HepG2 (cell line): ENCODE data around the gene CTRL. TPM values are rescaled to one million over a fixed set of nuclear protein-coding genes. Genes with fewer than 3 reads are reported as not detected.

Experiments
- ATAC-seq: fragments of 200-7000 bp; cut with Tn5 transposase; 3 replicates; pipeline ENCODE4 v1.9.1; 2020; ENCODE audit warnings: mild to moderate bottlenecking, moderate library complexity
- BruUV-seq: library from RNA; stranded (reverse); fragments of 400-500 nt; replicated peaks from 2 replicates; lab custom pipeline; 2021; lab: Mats Ljungman, UMichigan
- CTCF ChIA-PET: fragments of 300-600 bp; formaldehyde crosslinking; extraction: SDS; loops from one replicate; lab custom pipeline; 2021; ENCODE audit warnings: low total read pairs, inconsistent platforms, low intra/inter-chr PET ratio; lab: Yijun Ruan, JAX
- POLR2A ChIA-PET: fragments of 350-600 bp; sonication (Branson Sonifier 250); formaldehyde crosslinking; loops from one replicate; lab custom pipeline; 2020; ENCODE audit warnings: antibody characterized with exemption, inconsistent platforms; lab: Yijun Ruan, JAX
- DNase-seq: peaks from one replicate; pipeline ENCODE4 v3.0.0-alpha.2; 2015; ENCODE audit warnings: low spot score
- FAIRE-seq: peaks from 3 replicates; lab custom pipeline; 2011; peaks lifted over from hg19 to GRCh38; lab: Jason Lieb, UNC
- H2AFZ ChIP-seq: one replicate; pipeline ENCODE4 v1.6.1; 2011; ENCODE audit warnings: low read length, inconsistent platforms
- H3K27ac ChIP-seq: fragments of 300-600 bp; 3 replicates; pipeline ENCODE4 v1.8.0; 2011; ENCODE audit warnings: mixed run types, mild to moderate bottlenecking, mixed read lengths, low read length, inconsistent platforms; ENCODE audit not compliant: insufficient read depth; ENCODE audit errors: extremely low read length
- H3K27me3 ChIP-seq, 2 experiments: fragments of 200-600 bp in 1 of 2; 2 replicates in 1 of 2; 3 replicates in 1 of 2; pipeline versions ENCODE4 v1.6.0 to v1.8.0; 2011; ENCODE audit warnings: low read length in 2 of 2, mild to moderate bottlenecking in 2 of 2, moderate library complexity in 2 of 2, inconsistent platforms in 1 of 2; ENCODE audit not compliant: insufficient read depth in 2 of 2, control insufficient read depth in 1 of 2
- H3K36me3 ChIP-seq, 2 experiments: fragments of 200-600 bp in 1 of 2; replicated peaks in 1 of 2; 2 replicates in 1 of 2; 3 replicates in 1 of 2; pipeline versions ENCODE4 v1.5.1 to v1.8.0; 2011; ENCODE audit warnings: low read length in 2 of 2, inconsistent platforms in 1 of 2; ENCODE audit not compliant: insufficient read depth in 2 of 2, control insufficient read depth in 1 of 2
- H3K4me1 ChIP-seq: 2 replicates; pipeline ENCODE4 v1.5.1; 2012; ENCODE audit warnings: low read length, inconsistent platforms; ENCODE audit not compliant: insufficient read depth
- H3K4me2 ChIP-seq: 2 replicates; pipeline ENCODE4 v1.6.0; 2011; ENCODE audit warnings: low read depth, low read length, inconsistent platforms
- H3K4me3 ChIP-seq, 3 experiments: fragments of 200-600 bp in 1 of 3; sonication (generic), shearing (Covaris generic) in 1 of 3; replicated peaks in 1 of 3; 2 replicates each; pipeline ENCODE4 v1.5.1; 2011 to 2016; ENCODE audit warnings: low read length in 3 of 3, inconsistent platforms in 2 of 3, low read depth in 2 of 3, mild to moderate bottlenecking in 2 of 3, control low read depth in 1 of 3, mixed read lengths in 1 of 3; ENCODE audit not compliant: insufficient read depth in 1 of 3
- H3K79me2 ChIP-seq: one replicate; pipeline ENCODE4 v1.6.1; 2011; ENCODE audit warnings: low read length, inconsistent platforms; ENCODE audit not compliant: insufficient read depth
- H3K9ac ChIP-seq: 2 replicates; pipeline ENCODE4 v1.6.0; 2011; ENCODE audit warnings: mild to moderate bottlenecking, low read depth, low read length, inconsistent platforms; ENCODE audit not compliant: insufficient read depth
- H3K9me3 ChIP-seq: 2 replicates; pipeline ENCODE4 v1.5.1; 2012; ENCODE audit warnings: mild to moderate bottlenecking, low read length
- H4K20me1 ChIP-seq: 2 replicates; pipeline ENCODE4 v1.6.0; 2011; ENCODE audit warnings: inconsistent platforms, mild to moderate bottlenecking, low read length, moderate library complexity; ENCODE audit not compliant: insufficient read depth
- CEBPB ChIP-seq: IDR thresholded peaks from 2 replicates; pipeline ENCODE4 v1.6.1; 2011; ENCODE audit warnings: low read depth, low read length, improper control_type of control experiment, borderline replicate concordance
- CENPT ChIP-seq: sonication (generic); formaldehyde crosslinking; IDR thresholded peaks from 2 replicates; pipeline ENCODE4 v1.8.0; 2022; ENCODE audit warnings: low read depth, mild to moderate bottlenecking, moderate library complexity, missing genetic modification reagents
- JUND ChIP-seq: sonication (generic); formaldehyde crosslinking; IDR thresholded peaks from 2 replicates; pipeline ENCODE4 v1.8.0; 2022; ENCODE audit warnings: mild to moderate bottlenecking, missing genetic modification reagents
- KAT2B ChIP-seq: fragments of 150-350 bp; IDR thresholded peaks from 2 replicates; pipeline ENCODE4 v1.6.1; 2014; ENCODE audit warnings: low read depth, low read length, borderline replicate concordance
- KMT2A ChIP-seq: sonication (generic); formaldehyde crosslinking; IDR thresholded peaks from 2 replicates; pipeline ENCODE4 v1.4.0; 2020; ENCODE audit warnings: missing genetic modification reagents
- MIXL1 ChIP-seq: IDR thresholded peaks from 2 replicates; pipeline ENCODE4 v1.6.1; 2016
- TFAP4 ChIP-seq: sonication (generic); IDR thresholded peaks from 2 replicates; pipeline ENCODE4 v1.6.1; 2016; ENCODE audit warnings: low read depth, borderline replicate concordance
- TMF1 ChIP-seq: sonication (generic); formaldehyde crosslinking; IDR thresholded peaks from 2 replicates; pipeline ENCODE4 v1.8.1; 2022; ENCODE audit warnings: low read depth, missing genetic modification reagents
- ZFP36L1 ChIP-seq: sonication (generic); formaldehyde crosslinking; IDR thresholded peaks from 2 replicates; pipeline ENCODE4 v1.8.0; 2022; ENCODE audit warnings: mild to moderate bottlenecking, missing genetic modification reagents, moderate library complexity
- ZNF160 ChIP-seq: sonication (generic); formaldehyde crosslinking; IDR thresholded peaks from 2 replicates; pipeline ENCODE4 v1.8.0; 2022; ENCODE audit warnings: mild to moderate bottlenecking, inconsistent platforms, missing genetic modification reagents
- ZNF263 ChIP-seq: sonication (generic); formaldehyde crosslinking; IDR thresholded peaks from 2 replicates; pipeline ENCODE4 v1.4.0; 2020; ENCODE audit warnings: missing genetic modification reagents
- ZNF30 ChIP-seq: sonication (generic); formaldehyde crosslinking; IDR thresholded peaks from 2 replicates; pipeline ENCODE4 v1.5.0; 2020; ENCODE audit warnings: mild to moderate bottlenecking, missing genetic modification reagents
- ZNF780A ChIP-seq: sonication (generic); formaldehyde crosslinking; IDR thresholded peaks from 2 replicates; pipeline ENCODE4 v1.8.0; 2022; ENCODE audit warnings: mild to moderate bottlenecking, missing genetic modification reagents, moderate library complexity
- ZSCAN30 ChIP-seq: sonication (generic); formaldehyde crosslinking; IDR thresholded peaks from 2 replicates; pipeline ENCODE4 v1.5.0; 2020; ENCODE audit warnings: mild to moderate bottlenecking, missing genetic modification reagents
- WGBS: methylation state at CpG from one replicate; pipeline ENCODE4 v1.1.6; 2017; ENCODE audit warnings: low lambda C conversion rate; 5-methylcytosine and 5-hydroxymethylcytosine counted together
- in situ Hi-C: cut with HindIII; loops from 2 replicates; pipeline ENCODE4 v1.10.0; 2017; ENCODE audit warnings: low pct_unique_long_range_greater_than_20kb; ENCODE audit not compliant: extremely low pct_ligation_motif_present
- intact Hi-C: fragments of 100-400 bp; cut with micrococcal nuclease; formaldehyde crosslinking; loops from one replicate; pipeline ENCODE4 v1.10.0; 2022; ENCODE audit not compliant: unreplicated experiment
- polyA plus RNA-seq, 8 experiments: library from polyadenylated mRNA; depleted of rRNA in 3 of 8; stranded (reverse) in 7 of 8; unstranded in 1 of 8; fragments of >200 nt; fragmentation: Illumina TruSeq in 4 of 8; extraction: Trizol in 4 of 8; gene quantifications; 2 replicates each; pipeline versions ENCODE4 v1.2.1 to v1.2.3, GENCODE V29; 2011 to 2016; ENCODE audit warnings: low read depth in 4 of 8, missing spikeins in 1 of 8, mixed read lengths in 1 of 8; ENCODE audit not compliant: insufficient read depth in 1 of 8
- total RNA-seq, 5 experiments: library from RNA; depleted of rRNA; stranded (reverse); fragments of >200 nt; fragmentation: Illumina TruSeq; extraction: Trizol; gene quantifications; 2 replicates each; pipeline ENCODE4 v1.2.3, GENCODE V29; 2016; ENCODE audit warnings: low read depth in 1 of 5
- TF ChIP-seq, protein P1 (sequence below): sonication (generic); formaldehyde crosslinking; conservative IDR thresholded peaks from 2 replicates; pipeline ENCODE4 v1.8.0; 2022; ENCODE audit warnings: mild to moderate bottlenecking, moderate library complexity, missing genetic modification reagents

Gene CTRL
- total and polyA plus RNA-seq, 2 of the 13 experiments (the other 11 are each of a cell fraction or from before 2014, with no cell fraction given): 1.9 to 2.7 TPM

DNA sequence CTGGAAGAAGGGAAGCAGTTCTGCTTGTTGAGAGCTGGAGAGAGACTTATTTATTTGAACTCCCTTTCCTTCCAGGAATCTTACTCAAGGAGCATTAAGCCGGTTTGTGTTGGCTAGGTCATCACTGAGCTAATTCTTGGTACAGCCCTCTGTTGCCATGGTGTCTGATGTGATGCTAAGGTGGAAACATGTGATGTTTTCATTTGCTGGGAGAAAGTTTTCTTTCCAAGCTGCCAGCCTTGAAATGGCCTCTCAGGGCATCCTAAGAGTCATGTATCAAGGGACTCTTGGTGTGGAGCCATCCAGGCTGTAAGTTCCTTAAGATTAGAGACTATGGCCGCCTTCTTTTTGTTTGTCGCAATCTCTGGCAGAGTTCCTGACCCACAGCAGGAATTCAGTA is 34.4 kb downstream of the CTRL start:
- DNase-seq: no peak
- H3K4me3 ChIP-seq: no peak overlapping the region
- H3K4me1 ChIP-seq: peaks cover 66% of the 10 kb centered on the region
- in situ Hi-C loops: no loop called here
- WGBS: 99% methylated on average over 3 of the region's 3 CpGs
- POLR2A ChIA-PET: interaction anchor here (1.6 to 2.2 kb wide), 2 partner anchors 39 to 46 kb away, joined by 7 to 9 read pairs; partner anchors contain the start of genes LCAT and PSMB10
- H3K27ac ChIP-seq: no peak overlapping the region
- no peak for FAIRE-seq
- no peak for ATAC-seq
- peaks cover 16% of the 10 kb centered on the region for H4K20me1 ChIP-seq
- CTCF ChIA-PET: no interaction called here
- TF ChIP-seq CENPT (no peak), ZSCAN30 (CRISPR knock-in tag) (no peak), ZFP36L1 (no peak), KAT2B (no peak)
- H3K36me3 ChIP-seq: peaks cover 1 to 3% of the 10 kb centered on the region in 2 experiments; a peak in 2 of 5 replicates
- no peak overlapping the region for H3K4me2 ChIP-seq
- H3K9me3 ChIP-seq: no peaks in the 10 kb centered on the region
- no peak overlapping the region for H2AFZ ChIP-seq
- no peaks in the 10 kb centered on the region; a peak in 1 of 5 replicates for H3K27me3 ChIP-seq
- BruUV-seq: no TSS peak
- H3K9ac ChIP-seq: no peak overlapping the region
- intact Hi-C loops: no loop called here
- peaks cover 45% of the 10 kb centered on the region for H3K79me2 ChIP-seq

- peak; percentile 60 for DNase-seq
- Histone ChIP-seq H3K27me3 (no peaks in the 10 kb centered on the region; a peak in 1 of 5 replicates), H3K9ac (peak overlapping the region; percentile 99), H2AFZ (no peak overlapping the region), H3K9me3 (no peaks in the 10 kb centered on the region), H3K4me1 (peaks cover 51% of the 10 kb centered on the region), H3K4me3 (peak overlapping the region; percentile 93 to 99 (median 98)), H3K4me2 (peak overlapping the region; percentile 86), H3K27ac (peak overlapping the region; percentile 90), H4K20me1 (peaks cover 7% of the 10 kb centered on the region; the same call in 1 of the 2 replicates), H3K79me2 (peaks cover 40% of the 10 kb centered on the region), H3K36me3 (no peaks in the 10 kb centered on the region)
- ChIA-PET POLR2A (interaction anchor here (1.0 to 3.0 kb wide), 7 partner anchors 11 to 87 kb away, joined by 3 to 32 read pairs (median 4); partner anchors contain the start of genes CTRL, EDC4, NRN1L and RANBP10), CTCF (interaction anchor here (1.1 kb wide), 1 partner anchor 35 kb away, joined by 3 read pairs; no protein-coding TSS in a partner anchor)
- WGBS: 1% methylated on average over 14 of the region's 14 CpGs
- ATAC-seq: peak; percentile 34
- BruUV-seq: TSS peak; percentile 66
- intact Hi-C loops: loop anchor here (1.0 to 2.0 kb wide), 2 partner anchors 20 to 35 kb away; no protein-coding TSS in a partner anchor
- in situ Hi-C loops: no loop called here
- peak; percentile 63 for FAIRE-seq
- no peak for TF ChIP-seq ZNF780A
- 0 out of 2 replicates have a peak, but pooled peaks have one; percentile 9 for TF ChIP-seq MIXL1
- no peak for TF ChIP-seq TMF1
- TF ChIP-seq KMT2A: peak; percentile 11; the same call in 1 of the 2 replicates
- peak; percentile 61; the same call in 1 of the 2 replicates for TF ChIP-seq TFAP4
- 0 out of 2 replicates have a peak, but pooled peaks have one; percentile 9 for TF ChIP-seq JUND (CRISPR knock-in tag)
- TF ChIP-seq, protein P1, sequence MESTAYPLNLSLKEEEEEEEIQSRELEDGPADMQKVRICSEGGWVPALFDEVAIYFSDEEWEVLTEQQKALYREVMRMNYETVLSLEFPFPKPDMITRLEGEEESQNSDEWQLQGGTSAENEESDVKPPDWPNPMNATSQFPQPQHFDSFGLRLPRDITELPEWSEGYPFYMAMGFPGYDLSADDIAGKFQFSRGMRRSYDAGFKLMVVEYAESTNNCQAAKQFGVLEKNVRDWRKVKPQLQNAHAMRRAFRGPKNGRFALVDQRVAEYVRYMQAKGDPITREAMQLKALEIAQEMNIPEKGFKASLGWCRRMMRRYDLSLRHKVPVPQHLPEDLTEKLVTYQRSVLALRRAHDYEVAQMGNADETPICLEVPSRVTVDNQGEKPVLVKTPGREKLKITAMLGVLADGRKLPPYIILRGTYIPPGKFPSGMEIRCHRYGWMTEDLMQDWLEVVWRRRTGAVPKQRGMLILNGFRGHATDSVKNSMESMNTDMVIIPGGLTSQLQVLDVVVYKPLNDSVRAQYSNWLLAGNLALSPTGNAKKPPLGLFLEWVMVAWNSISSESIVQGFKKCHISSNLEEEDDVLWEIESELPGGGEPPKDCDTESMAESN (CRISPR knock-in tag): 0 out of 2 replicates have a peak, but pooled peaks have one; percentile 40
- 0 out of 2 replicates have a peak, but pooled peaks have one; percentile 5 for TF ChIP-seq ZNF160
- 0 out of 2 replicates have a peak, but pooled peaks have one; percentile 7 for TF ChIP-seq ZNF263 (CRISPR knock-in tag)
- peak; percentile 60; the same call in 1 of the 2 replicates for TF ChIP-seq CEBPB
- TF ChIP-seq ZNF30 (CRISPR knock-in tag): 0 out of 2 replicates have a peak, but pooled peaks have one; percentile 12
Observed at GRCh38 chr16:67893743-67894399, 37.8 kb downstream of the CTRL start.
